HepG2 (cell line): ENCODE data around the gene SLC1A5. TPM values are rescaled to one million over a fixed set of nuclear protein-coding genes. Genes with fewer than 3 reads are reported as not detected.

Source experiments
- BHLHE40 ChIP-seq: IDR thresholded peaks from 2 replicates; pipeline ENCODE4 v1.6.1; 2011; ENCODE audit warnings: low read length, improper control_type of control experiment
- ELF3 ChIP-seq: IDR thresholded peaks from 2 replicates; pipeline ENCODE4 v1.6.1; 2016; ENCODE audit warnings: missing genetic modification reagents, missing compliant biosample characterization
- HNF4G ChIP-seq, 2 experiments: sonication (generic) in 1 of 2; formaldehyde crosslinking in 1 of 2; IDR thresholded peaks; 2 replicates each; pipeline versions ENCODE4 v1.4.0 to v1.6.1; 2011 to 2020; ENCODE audit warnings: borderline replicate concordance in 2 of 2, low read depth in 2 of 2, mild to moderate bottlenecking in 2 of 2, low read length in 1 of 2, missing genetic modification reagents in 1 of 2, moderate library complexity in 1 of 2
- JARID2 ChIP-seq: sonication (generic); formaldehyde crosslinking; IDR thresholded peaks from 2 replicates; pipeline ENCODE4 v1.8.1; 2023; ENCODE audit warnings: missing genetic modification reagents, inconsistent platforms; ENCODE audit not compliant: insufficient replicate concordance
- KDM2A ChIP-seq: sonication (generic); formaldehyde crosslinking; IDR thresholded peaks from 2 replicates; pipeline ENCODE4 v1.4.0; 2020; ENCODE audit warnings: low read depth, missing genetic modification reagents, borderline replicate concordance
- NCOA1 ChIP-seq: sonication (generic); formaldehyde crosslinking; IDR thresholded peaks from 2 replicates; pipeline ENCODE4 v1.9.0; 2021; ENCODE audit warnings: missing genetic modification reagents
- NFATC3 ChIP-seq: sonication (generic); formaldehyde crosslinking; IDR thresholded peaks from 2 replicates; pipeline ENCODE4 v1.5.1; 2020; ENCODE audit warnings: mild to moderate bottlenecking, missing genetic modification reagents
- NFE2L1 ChIP-seq: sonication (generic); formaldehyde crosslinking; IDR thresholded peaks from 2 replicates; pipeline ENCODE4 v1.4.0; 2020; ENCODE audit warnings: missing genetic modification reagents, mild to moderate bottlenecking, borderline replicate concordance
- NONO ChIP-seq, 2 experiments: fragments of 450-650 bp in 1 of 2; sonication (generic) in 1 of 2; formaldehyde crosslinking in 1 of 2; IDR thresholded peaks in 1 of 2; conservative IDR thresholded peaks in 1 of 2; 2 replicates each; pipeline versions ENCODE4 v1.6.1 to v1.8.0; 2017 to 2022; ENCODE audit warnings: mild to moderate bottlenecking in 1 of 2, missing genetic modification reagents in 1 of 2, moderate library complexity in 1 of 2
- SNAI1 ChIP-seq: sonication (generic); formaldehyde crosslinking; IDR thresholded peaks from 2 replicates; pipeline ENCODE4 v1.5.0; 2020; ENCODE audit warnings: mild to moderate bottlenecking, missing genetic modification reagents, borderline replicate concordance
- SNAPC2 ChIP-seq: sonication (generic); formaldehyde crosslinking; IDR thresholded peaks from 2 replicates; pipeline ENCODE4 v1.8.1; 2022; ENCODE audit warnings: mild to moderate bottlenecking, missing genetic modification reagents
- SYNCRIP ChIP-seq: fragments of 200-400 bp; formaldehyde crosslinking; IDR thresholded peaks from 2 replicates; pipeline ENCODE4 v1.6.1; 2018; ENCODE audit warnings: mild to moderate bottlenecking, low read depth, low read length; ENCODE audit not compliant: insufficient read depth
- TBL1XR1 ChIP-seq: fragments of 150-350 bp; IDR thresholded peaks from 2 replicates; pipeline ENCODE4 v1.6.1; 2014; ENCODE audit warnings: borderline replicate concordance, low read length; ENCODE audit not compliant: partially characterized antibody
- YEATS4 ChIP-seq: sonication (generic); formaldehyde crosslinking; IDR thresholded peaks from 2 replicates; pipeline ENCODE4 v1.4.0; 2020; ENCODE audit warnings: missing genetic modification reagents, borderline replicate concordance
- ZBTB42 ChIP-seq: sonication (generic); formaldehyde crosslinking; IDR thresholded peaks from 2 replicates; pipeline ENCODE4 v1.5.0; 2020; ENCODE audit warnings: mild to moderate bottlenecking, missing genetic modification reagents
- ZNF274 ChIP-seq: sonication (generic); formaldehyde crosslinking; IDR thresholded peaks from 2 replicates; pipeline ENCODE4 v1.5.1; 2020; ENCODE audit warnings: mild to moderate bottlenecking, missing genetic modification reagents
- ZNF33A ChIP-seq: sonication (generic); formaldehyde crosslinking; IDR thresholded peaks from 2 replicates; pipeline ENCODE4 v1.5.1; 2020; ENCODE audit warnings: missing genetic modification reagents, mild to moderate bottlenecking, moderate library complexity, borderline replicate concordance
- polyA plus RNA-seq, 8 experiments: library from polyadenylated mRNA; depleted of rRNA in 3 of 8; stranded (reverse) in 7 of 8; unstranded in 1 of 8; fragments of >200 nt; fragmentation: Illumina TruSeq in 4 of 8; extraction: Trizol in 4 of 8; gene quantifications; 2 replicates each; pipeline versions ENCODE4 v1.2.1 to v1.2.3, GENCODE V29; 2011 to 2016; ENCODE audit warnings: low read depth in 4 of 8, missing spikeins in 1 of 8, mixed read lengths in 1 of 8; ENCODE audit not compliant: insufficient read depth in 1 of 8
- total RNA-seq, 5 experiments: library from RNA; depleted of rRNA; stranded (reverse); fragments of >200 nt; fragmentation: Illumina TruSeq; extraction: Trizol; gene quantifications; 2 replicates each; pipeline ENCODE4 v1.2.3, GENCODE V29; 2016; ENCODE audit warnings: low read depth in 1 of 5
- TF ChIP-seq, protein P1 (sequence below): sonication (generic); formaldehyde crosslinking; IDR thresholded peaks from 2 replicates; pipeline ENCODE4 v1.4.0; 2020; ENCODE audit warnings: missing genetic modification reagents
- TF ChIP-seq, protein P2 (sequence below): IDR thresholded peaks from 2 replicates; pipeline ENCODE4 v1.6.1; 2016; ENCODE audit warnings: low read depth, borderline replicate concordance
- TF ChIP-seq, protein P3 (sequence below): sonication (generic); formaldehyde crosslinking; IDR thresholded peaks from 2 replicates; pipeline ENCODE4 v1.8.1; 2022; ENCODE audit warnings: mild to moderate bottlenecking, missing genetic modification reagents
- TF ChIP-seq, protein P4 (sequence below): sonication (generic); formaldehyde crosslinking; conservative IDR thresholded peaks from 2 replicates; pipeline ENCODE4 v1.8.0; 2022; ENCODE audit warnings: low read depth, missing genetic modification reagents
- TF ChIP-seq, protein P5 (sequence below): sonication (generic); formaldehyde crosslinking; IDR thresholded peaks from 2 replicates; pipeline ENCODE4 v1.8.0; 2022; ENCODE audit warnings: missing genetic modification reagents, mild to moderate bottlenecking, inconsistent platforms, borderline replicate concordance

SLC1A5 gene
- total and polyA plus RNA-seq, 2 of the 13 experiments (the other 11 are each of a cell fraction or from before 2014, with no cell fraction given) = 120 to 159 TPM

GRCh38 chr19:46788262-46788967 is at the start of gene SLC1A5 (continued):
- TF ChIP-seq, protein P1, sequence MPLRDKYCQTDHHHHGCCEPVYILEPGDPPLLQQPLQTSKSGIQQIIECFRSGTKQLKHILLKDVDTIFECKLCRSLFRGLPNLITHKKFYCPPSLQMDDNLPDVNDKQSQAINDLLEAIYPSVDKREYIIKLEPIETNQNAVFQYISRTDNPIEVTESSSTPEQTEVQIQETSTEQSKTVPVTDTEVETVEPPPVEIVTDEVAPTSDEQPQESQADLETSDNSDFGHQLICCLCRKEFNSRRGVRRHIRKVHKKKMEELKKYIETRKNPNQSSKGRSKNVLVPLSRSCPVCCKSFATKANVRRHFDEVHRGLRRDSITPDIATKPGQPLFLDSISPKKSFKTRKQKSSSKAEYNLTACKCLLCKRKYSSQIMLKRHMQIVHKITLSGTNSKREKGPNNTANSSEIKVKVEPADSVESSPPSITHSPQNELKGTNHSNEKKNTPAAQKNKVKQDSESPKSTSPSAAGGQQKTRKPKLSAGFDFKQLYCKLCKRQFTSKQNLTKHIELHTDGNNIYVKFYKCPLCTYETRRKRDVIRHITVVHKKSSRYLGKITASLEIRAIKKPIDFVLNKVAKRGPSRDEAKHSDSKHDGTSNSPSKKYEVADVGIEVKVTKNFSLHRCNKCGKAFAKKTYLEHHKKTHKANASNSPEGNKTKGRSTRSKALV (CRISPR knock-in tag) = 0 out of 2 replicates have a peak, but pooled peaks have one; percentile 41
- TF ChIP-seq, protein P2, sequence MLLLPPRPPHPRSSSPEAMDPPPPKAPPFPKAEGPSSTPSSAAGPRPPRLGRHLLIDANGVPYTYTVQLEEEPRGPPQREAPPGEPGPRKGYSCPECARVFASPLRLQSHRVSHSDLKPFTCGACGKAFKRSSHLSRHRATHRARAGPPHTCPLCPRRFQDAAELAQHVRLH (CRISPR knock-in tag) = peak; percentile 91
- TF ChIP-seq ZNF274 = peak; percentile 66; the same call in 1 of the 2 replicates
- TF ChIP-seq SNAPC2 (CRISPR knock-in tag) = no peak
- TF ChIP-seq YEATS4 = peak; percentile 87
- TF ChIP-seq KDM2A (CRISPR knock-in tag) = peak; percentile 88
- TF ChIP-seq NFATC3 (CRISPR knock-in tag) = 0 out of 2 replicates have a peak, but pooled peaks have one; percentile 29
- peak; percentile 59 for TF ChIP-seq BHLHE40
- TF ChIP-seq ZNF33A (CRISPR knock-in tag) = 0 out of 2 replicates have a peak, but pooled peaks have one; percentile 59
- TF ChIP-seq, protein P3, sequence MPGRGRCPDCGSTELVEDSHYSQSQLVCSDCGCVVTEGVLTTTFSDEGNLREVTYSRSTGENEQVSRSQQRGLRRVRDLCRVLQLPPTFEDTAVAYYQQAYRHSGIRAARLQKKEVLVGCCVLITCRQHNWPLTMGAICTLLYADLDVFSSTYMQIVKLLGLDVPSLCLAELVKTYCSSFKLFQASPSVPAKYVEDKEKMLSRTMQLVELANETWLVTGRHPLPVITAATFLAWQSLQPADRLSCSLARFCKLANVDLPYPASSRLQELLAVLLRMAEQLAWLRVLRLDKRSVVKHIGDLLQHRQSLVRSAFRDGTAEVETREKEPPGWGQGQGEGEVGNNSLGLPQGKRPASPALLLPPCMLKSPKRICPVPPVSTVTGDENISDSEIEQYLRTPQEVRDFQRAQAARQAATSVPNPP = 0 out of 2 replicates have a peak, but pooled peaks have one; percentile 58
- TF ChIP-seq SYNCRIP = no peak
- peak; percentile 78; the same call in 1 of the 2 replicates for TF ChIP-seq ZBTB42
- TF ChIP-seq, protein P4, sequence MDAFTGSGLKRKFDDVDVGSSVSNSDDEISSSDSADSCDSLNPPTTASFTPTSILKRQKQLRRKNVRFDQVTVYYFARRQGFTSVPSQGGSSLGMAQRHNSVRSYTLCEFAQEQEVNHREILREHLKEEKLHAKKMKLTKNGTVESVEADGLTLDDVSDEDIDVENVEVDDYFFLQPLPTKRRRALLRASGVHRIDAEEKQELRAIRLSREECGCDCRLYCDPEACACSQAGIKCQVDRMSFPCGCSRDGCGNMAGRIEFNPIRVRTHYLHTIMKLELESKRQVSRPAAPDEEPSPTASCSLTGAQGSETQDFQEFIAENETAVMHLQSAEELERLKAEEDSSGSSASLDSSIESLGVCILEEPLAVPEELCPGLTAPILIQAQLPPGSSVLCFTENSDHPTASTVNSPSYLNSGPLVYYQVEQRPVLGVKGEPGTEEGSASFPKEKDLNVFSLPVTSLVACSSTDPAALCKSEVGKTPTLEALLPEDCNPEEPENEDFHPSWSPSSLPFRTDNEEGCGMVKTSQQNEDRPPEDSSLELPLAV (CRISPR knock-in tag) = no peak
- TF ChIP-seq NONO (IDR thresholded peaks at IDR 0.05) = no peak
- peak; percentile 38; the same call in 1 of the 2 replicates for TF ChIP-seq NONO (CRISPR knock-in tag; conservative IDR thresholded peaks at IDR 0.05)
- TF ChIP-seq, protein P5, sequence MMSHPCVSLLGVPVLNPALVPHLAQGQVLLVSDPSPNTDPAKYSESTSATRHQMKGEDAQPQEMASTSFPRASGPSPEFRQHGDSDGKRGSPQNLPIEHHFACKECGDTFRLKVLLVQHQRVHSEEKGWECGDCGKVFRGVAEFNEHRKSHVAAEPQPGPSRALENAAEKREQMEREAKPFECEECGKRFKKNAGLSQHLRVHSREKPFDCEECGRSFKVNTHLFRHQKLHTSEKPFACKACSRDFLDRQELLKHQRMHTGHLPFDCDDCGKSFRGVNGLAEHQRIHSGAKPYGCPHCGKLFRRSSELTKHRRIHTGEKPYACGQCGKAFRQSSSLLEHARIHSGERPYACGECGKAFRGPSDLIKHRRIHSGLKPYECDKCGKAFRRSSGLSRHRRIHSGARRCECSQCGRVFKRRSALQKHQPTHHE (CRISPR knock-in tag) = no peak
- no peak for TF ChIP-seq HNF4G (IDR thresholded peaks at IDR 0.05; ENCODE audit: borderline replicate concordance, low read depth, low read length)
- TF ChIP-seq HNF4G (CRISPR knock-in tag; IDR thresholded peaks at IDR 0.05; ENCODE audit: borderline replicate concordance, low read depth) = no peak
- no peak for TF ChIP-seq SNAI1 (CRISPR knock-in tag)
- no peak for TF ChIP-seq TBL1XR1
- peak; percentile 91 for TF ChIP-seq JARID2 (CRISPR knock-in tag)
- TF ChIP-seq NCOA1 (CRISPR knock-in tag) = no peak
- peak; percentile 89 for TF ChIP-seq ELF3 (CRISPR knock-in tag)
- TF ChIP-seq NFE2L1 (CRISPR knock-in tag) = no peak
